ENCODE results near the gene GAS2L3. TPM values are rescaled to one million over a fixed set of nuclear protein-coding genes. Genes with fewer than 3 reads are reported as not detected.
"Not testable (repeated sequence)": the region's sequence is repeated elsewhere in the genome, so short reads cannot be mapped to it uniquely, and the experiment has no call there.

GAS2L3 gene
- total RNA-seq, 4 donors from 2014 or later = 0.80 to 15.7 (median 7.6) TPM

- Histone ChIP-seq H3K4me3 (no peak overlapping the region), H3K27me3 (no peaks in the 10 kb centered on the region), H3K4me1 (no peaks in the 10 kb centered on the region), H3K36me3 (no peaks in the 10 kb centered on the region), H3K9me3 (peaks cover 9 to 13% of the 10 kb centered on the region in 2 donors), H3K27ac (no peak overlapping the region)
- DNase-seq = no peak
- intact Hi-C loops (cut with DNase I; ENCODE audit: low total_unique reads) (no loop called here), in situ Hi-C loops (cut with MboI; ENCODE audit: low pct_ligation_motif_present in 1 of 4, low pct_unique_long_range_greater_than_20kb in 1 of 4, low sequenced_read_pairs in 3 of 4) (no loop called here)
- TF ChIP-seq POLR2AphosphoS5 (IDR thresholded peaks at IDR 0.05) (no peak), POLR2A (IDR thresholded peaks at IDR 0.05) (no peak), CTCF (IDR thresholded peaks at IDR 0.05) (no peak), EP300 (IDR thresholded peaks at IDR 0.05; ENCODE audit: low read depth) (no peak)
- 78 to 82% methylated on average over 3 of the region's 3 CpGs for WGBS, 2 donors (ENCODE audit: low coverage in 1 of 2)
Observed at GRCh38 chr12:100584256-100584655, 10.8 kb downstream of the GAS2L3 start.

DNA sequence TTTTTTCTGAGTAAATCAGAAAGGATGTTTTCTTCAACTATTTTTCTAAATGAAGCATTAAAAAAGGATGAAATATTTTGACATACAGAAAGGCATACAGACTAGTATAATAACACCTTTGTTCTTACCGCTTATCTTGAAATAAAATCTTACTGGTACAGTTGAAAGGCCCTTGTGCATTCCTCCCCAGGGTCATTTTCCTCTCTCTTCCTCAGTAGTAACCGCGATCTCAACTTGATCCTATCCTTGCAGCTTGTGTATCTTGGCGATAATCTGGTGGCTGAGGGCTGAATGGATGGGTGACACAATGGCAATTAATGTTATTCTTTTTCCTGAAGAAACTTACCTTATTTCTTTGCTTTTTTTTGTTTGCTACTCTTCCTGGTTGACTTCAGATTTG, 18.5 kb downstream of the GAS2L3 start:
- no peak overlapping the region for H3K4me3 ChIP-seq
- H3K9me3 ChIP-seq = peaks cover 6 to 9% of the 10 kb centered on the region in 2 donors
- intact Hi-C loops (cut with DNase I; ENCODE audit: low total_unique reads) = no loop called here
- 58% methylated on average over 1 to 4 of the region's 4 CpGs for WGBS, 2 donors (ENCODE audit: low coverage in 1 of 2)
- TF ChIP-seq POLR2A (IDR thresholded peaks at IDR 0.05) = no peak
- no peak for TF ChIP-seq CTCF (IDR thresholded peaks at IDR 0.05)
- TF ChIP-seq EP300 (IDR thresholded peaks at IDR 0.05; ENCODE audit: low read depth) = no peak
- no peak for TF ChIP-seq POLR2AphosphoS5 (IDR thresholded peaks at IDR 0.05)
- no peaks in the 10 kb centered on the region for H3K27me3 ChIP-seq
- in situ Hi-C loops (cut with MboI; ENCODE audit: low pct_ligation_motif_present in 1 of 4, low pct_unique_long_range_greater_than_20kb in 1 of 4, low sequenced_read_pairs in 3 of 4) = no loop called here
- H3K4me1 ChIP-seq = peaks cover 0 to 13% (median 0%) of the 10 kb centered on the region in 4 donors
- no peak overlapping the region for H3K27ac ChIP-seq
- H3K36me3 ChIP-seq = no peaks in the 10 kb centered on the region
- no peak for DNase-seq

- peak overlapping the region in 2 of 4 donors; percentile 16 to 41 for H3K27ac ChIP-seq
- peaks cover 0 to 3% of the 10 kb centered on the region in 2 donors for H3K9me3 ChIP-seq
- H3K4me1 ChIP-seq = peaks cover 0 to 13% (median 0%) of the 10 kb centered on the region in 4 donors
- H3K36me3 ChIP-seq = no peaks in the 10 kb centered on the region
- 30 to 39% methylated on average over 5 of the region's 5 CpGs for WGBS, 2 donors (ENCODE audit: low coverage in 1 of 2)
- in situ Hi-C loops (cut with MboI; ENCODE audit: low pct_ligation_motif_present in 1 of 4, low pct_unique_long_range_greater_than_20kb in 1 of 4, low sequenced_read_pairs in 3 of 4) = no loop called here
- intact Hi-C loops (cut with DNase I; ENCODE audit: low total_unique reads) = no loop called here
- no peak for DNase-seq
- TF ChIP-seq CTCF (IDR thresholded peaks at IDR 0.05) (no peak), EP300 (IDR thresholded peaks at IDR 0.05; ENCODE audit: low read depth) (no peak), POLR2AphosphoS5 (IDR thresholded peaks at IDR 0.05) (no peak), POLR2A (IDR thresholded peaks at IDR 0.05) (no peak)
- no peaks in the 10 kb centered on the region for H3K27me3 ChIP-seq
- no peak overlapping the region for H3K4me3 ChIP-seq
Observed at GRCh38 chr12:100593490-100593889, 20.0 kb downstream of the GAS2L3 start.

GRCh38 chr12:100601626-100602025, 28.1 kb downstream of the GAS2L3 start:
- no peak for DNase-seq
- intact Hi-C loops (cut with DNase I; ENCODE audit: low total_unique reads) (no loop called here), in situ Hi-C loops (cut with MboI; ENCODE audit: low pct_ligation_motif_present in 1 of 4, low pct_unique_long_range_greater_than_20kb in 1 of 4, low sequenced_read_pairs in 3 of 4) (no loop called here)
- 55 to 62% methylated on average over 1 of the region's 1 CpG for WGBS, 2 donors (ENCODE audit: low coverage in 1 of 2)
- Histone ChIP-seq H3K4me1 (peaks cover 0 to 8% (median 3%) of the 10 kb centered on the region in 4 donors), H3K9me3 (no peaks in the 10 kb centered on the region), H3K36me3 (peaks cover 0 to 3% (median 2%) of the 10 kb centered on the region in 4 donors), H3K27ac (no peak overlapping the region), H3K27me3 (no peaks in the 10 kb centered on the region), H3K4me3 (no peak overlapping the region)
- TF ChIP-seq EP300 (IDR thresholded peaks at IDR 0.05; ENCODE audit: low read depth) (no peak), POLR2AphosphoS5 (IDR thresholded peaks at IDR 0.05) (no peak), POLR2A (IDR thresholded peaks at IDR 0.05) (no peak), CTCF (IDR thresholded peaks at IDR 0.05) (no peak)

- H3K27ac ChIP-seq; H3K36me3 ChIP-seq; in situ Hi-C loops (cut with MboI; ENCODE audit: low pct_ligation_motif_present in 1 of 4, low pct_unique_long_range_greater_than_20kb in 1 of 4, low sequenced_read_pairs in 3 of 4); H3K4me3 ChIP-seq; H3K4me1 ChIP-seq; H3K9me3 ChIP-seq; intact Hi-C loops (cut with DNase I; ENCODE audit: low total_unique reads); DNase-seq; H3K27me3 ChIP-seq: not testable (repeated sequence)
- 60 to 100% methylated on average over 1 of the region's 1 CpG for WGBS, 2 donors (ENCODE audit: low coverage in 1 of 2)
Observed at GRCh38 chr12:100602997-100603396, 29.5 kb downstream of the GAS2L3 start.

Data from transverse colon (tissue), 4 donors.